Measurements from ENCODE around the gene ZNF385B. TPM values are rescaled to one million over a fixed set of nuclear protein-coding genes. Genes with fewer than 3 reads are reported as not detected.

Gene ZNF385B
- total RNA-seq, 4 donors from 2014 or later, result 0.41 to 3.3 TPM; not detected in 2

- Histone ChIP-seq H3K4me1 (no peaks in the 10 kb centered on the region), H3K27ac (no peak overlapping the region), H3K9me3 (no peaks in the 10 kb centered on the region), H3K4me3 (no peak overlapping the region), H3K27me3 (no peaks in the 10 kb centered on the region), H3K36me3 (no peaks in the 10 kb centered on the region)
- TF ChIP-seq POLR2A (IDR thresholded peaks at IDR 0.05) (no peak), CTCF (IDR thresholded peaks at IDR 0.05) (no peak)
- intact Hi-C loops (cut with DNase I; ENCODE audit: low total_unique reads), result no loop called here
- DNase-seq, result no peak
These were observed 91.4 kb downstream of the ZNF385B start for GRCh38 chr2:179770029-179770428.

DNA sequence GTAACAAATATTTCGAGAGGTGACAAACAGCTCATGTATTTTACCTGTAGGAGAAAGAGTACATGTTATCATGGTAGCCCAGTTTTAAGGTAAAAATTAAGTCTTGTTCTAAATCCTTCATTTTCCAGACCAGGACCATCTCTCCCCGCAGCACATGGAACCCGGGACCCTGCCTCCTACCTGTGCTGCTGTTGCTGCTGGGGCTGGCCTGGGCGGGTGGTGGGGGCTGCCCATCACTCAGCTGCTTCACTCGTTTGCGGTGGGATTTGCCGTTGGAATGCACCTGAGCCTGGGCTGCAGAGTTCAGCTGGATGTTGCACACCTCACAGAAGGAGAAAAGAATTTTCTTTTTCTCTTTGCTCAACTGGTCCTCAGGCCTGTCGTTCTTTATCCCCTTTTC lies 92.1 kb downstream of the ZNF385B start:
- intact Hi-C loops (cut with DNase I; ENCODE audit: low total_unique reads), result no loop called here
- no peak for TF ChIP-seq POLR2A (IDR thresholded peaks at IDR 0.05)
- no peak for TF ChIP-seq CTCF (IDR thresholded peaks at IDR 0.05)
- no peak for DNase-seq
- Histone ChIP-seq H3K27me3 (no peaks in the 10 kb centered on the region), H3K9me3 (no peaks in the 10 kb centered on the region), H3K27ac (no peak overlapping the region), H3K4me1 (no peaks in the 10 kb centered on the region), H3K4me3 (no peak overlapping the region), H3K36me3 (no peaks in the 10 kb centered on the region)

- no peak for TF ChIP-seq POLR2A (IDR thresholded peaks at IDR 0.05)
- no peak for TF ChIP-seq CTCF (IDR thresholded peaks at IDR 0.05)
- Histone ChIP-seq H3K9me3 (no peaks in the 10 kb centered on the region), H3K36me3 (no peaks in the 10 kb centered on the region), H3K27me3 (no peaks in the 10 kb centered on the region), H3K4me1 (no peaks in the 10 kb centered on the region), H3K27ac (no peak overlapping the region), H3K4me3 (no peak overlapping the region)
- intact Hi-C loops (cut with DNase I; ENCODE audit: low total_unique reads), result no loop called here
- DNase-seq, result no peak
These were observed 92.6 kb downstream of the ZNF385B start for GRCh38 chr2:179768765-179769164.

DNA sequence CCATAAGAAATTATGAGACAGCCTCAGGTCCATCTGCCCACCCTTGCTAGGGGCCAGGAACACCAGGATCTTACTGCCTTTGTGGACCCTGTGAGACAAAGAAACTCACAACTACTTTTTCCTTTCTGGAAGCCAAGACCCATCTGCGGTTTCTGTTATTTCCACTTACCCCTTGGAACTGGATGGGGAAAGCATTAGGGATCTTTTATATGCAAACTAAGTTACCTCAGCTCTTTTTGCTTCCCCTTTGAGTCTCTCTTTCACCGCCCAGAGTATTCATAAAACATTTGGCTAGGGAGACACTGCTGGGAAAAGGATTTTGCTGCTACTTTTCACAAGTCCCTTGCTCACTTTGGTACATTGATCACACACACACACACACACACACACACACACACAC lies 95.7 kb downstream of the ZNF385B start:
- no peak for DNase-seq
- no peak overlapping the region for H3K27ac ChIP-seq
- H3K36me3 ChIP-seq, result no peaks in the 10 kb centered on the region
- no peaks in the 10 kb centered on the region for H3K27me3 ChIP-seq
- H3K4me1 ChIP-seq, result no peaks in the 10 kb centered on the region
- TF ChIP-seq POLR2A (IDR thresholded peaks at IDR 0.05) (no peak), CTCF (IDR thresholded peaks at IDR 0.05) (no peak)
- no peaks in the 10 kb centered on the region for H3K9me3 ChIP-seq
- intact Hi-C loops (cut with DNase I; ENCODE audit: low total_unique reads), result no loop called here
- H3K4me3 ChIP-seq, result no peak overlapping the region

DNA sequence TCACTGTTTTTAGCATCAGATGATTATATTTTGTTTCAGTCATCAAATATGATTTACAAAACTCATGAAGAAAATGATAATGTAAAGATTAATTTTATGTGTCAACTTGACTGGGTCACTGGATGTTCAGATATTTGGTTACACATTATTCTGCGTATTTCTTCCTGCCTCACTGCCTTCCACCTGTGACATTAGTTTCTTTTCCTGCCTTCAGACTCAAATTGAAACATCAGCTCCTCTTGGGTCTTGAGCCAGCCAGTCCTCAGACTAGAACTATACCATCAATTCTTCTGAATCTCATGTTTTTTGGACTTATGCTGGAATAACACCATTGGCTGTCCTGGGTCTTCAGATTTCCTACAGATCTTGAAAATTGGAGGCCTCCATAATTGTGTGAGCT lies 96.7 kb downstream of the ZNF385B start:
- Histone ChIP-seq H3K9me3 (no peaks in the 10 kb centered on the region), H3K4me3 (no peak overlapping the region)
- intact Hi-C loops (cut with DNase I; ENCODE audit: low total_unique reads), result no loop called here

More for the DNA sequence above, 96.7 kb downstream of the ZNF385B start:
- Histone ChIP-seq H3K27ac (no peak overlapping the region), H3K27me3 (no peaks in the 10 kb centered on the region), H3K36me3 (no peaks in the 10 kb centered on the region), H3K4me1 (no peaks in the 10 kb centered on the region)
- TF ChIP-seq CTCF (IDR thresholded peaks at IDR 0.05), result no peak
- TF ChIP-seq POLR2A (IDR thresholded peaks at IDR 0.05), result no peak
- DNase-seq, result no peak

Data from uterus (tissue), 4 donors.